Left lobe of liver (tissue), 2 donors: ENCODE measurements around the gene MID2. TPM values are rescaled to one million over a fixed set of nuclear protein-coding genes. Genes with fewer than 3 reads are reported as not detected.
"Not testable (repeated sequence)": the region's sequence is repeated elsewhere in the genome, so short reads cannot be mapped to it uniquely, and the experiment has no call there.

Experiments used
- ATAC-seq: fragments of 200-7000 bp; cut with Tn5 transposase; one replicate; pipeline ENCODE4 v1.9.1; 2020; ENCODE audit warnings: mild to moderate bottlenecking, moderate library complexity
- DNase-seq: peaks from one replicate; pipeline ENCODE4 v3.0.0-alpha.2; 2020; ENCODE audit warnings: low spot score
- total RNA-seq: library from RNA; stranded (reverse); gene quantifications from one replicate; pipeline ENCODE4 v1.2.1, GENCODE V29; 2021
- donor health status: DM: no; HTN: no; CAD: no; lungs with moderate emphysema.
- donor health status: DM: no; HTN: yes; CAD: no.

MID2 gene
- total RNA-seq, 1 donor from 2014 or later: 4.8 TPM

DNA sequence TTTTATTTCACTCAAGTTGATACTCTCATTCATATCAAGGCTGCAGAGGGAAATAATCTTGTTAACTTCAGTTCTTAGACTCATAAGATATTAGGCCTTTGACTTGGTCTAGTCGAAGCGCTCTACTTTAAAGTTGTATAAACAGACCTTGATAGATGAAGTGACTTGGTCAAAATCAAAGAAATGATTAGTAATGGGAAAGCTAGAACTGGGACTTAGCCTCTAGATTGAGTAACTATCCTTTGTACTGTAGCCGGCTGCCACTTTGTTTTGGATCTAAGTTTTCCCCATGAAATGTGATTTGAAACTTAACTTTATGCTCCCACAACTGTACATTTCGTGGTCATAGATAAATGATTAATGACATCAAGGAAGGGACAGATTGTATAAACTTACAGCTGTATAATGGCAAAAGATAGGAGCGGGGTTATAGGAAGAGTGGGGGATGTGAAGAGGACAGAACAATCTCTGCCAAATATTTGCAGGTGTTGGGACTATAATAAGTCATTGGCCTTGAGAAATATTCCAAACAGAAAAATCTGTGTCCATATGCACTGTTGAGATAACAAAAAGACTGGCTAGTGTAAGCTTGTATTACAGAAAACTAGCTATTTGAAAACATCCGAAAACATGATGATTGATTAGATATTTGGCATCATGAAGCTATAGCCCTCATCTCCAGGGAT is 17.2 kb downstream of the MID2 start:
- ATAC-seq: no peak
- DNase-seq: no peak

DNA sequence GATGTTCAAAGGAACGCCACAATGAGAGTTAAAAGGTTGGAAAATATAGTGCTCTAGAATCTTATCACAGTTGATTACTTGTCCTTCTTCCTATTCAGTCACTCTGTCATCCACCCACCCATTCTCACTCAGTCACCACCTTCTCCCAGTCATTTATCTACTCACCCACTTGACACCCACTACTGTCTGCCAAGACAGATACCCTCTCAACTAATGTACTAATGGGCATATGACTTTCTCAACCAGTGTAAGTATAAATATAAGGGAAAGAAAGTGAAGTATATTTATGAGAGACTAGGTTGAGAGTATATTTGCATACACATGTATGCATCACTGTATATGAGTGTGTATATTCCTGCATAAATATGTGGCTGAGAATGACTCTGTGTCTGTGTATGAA is 20.0 kb downstream of the MID2 start:
- DNase-seq (no peak), ATAC-seq (no peak)

DNA sequence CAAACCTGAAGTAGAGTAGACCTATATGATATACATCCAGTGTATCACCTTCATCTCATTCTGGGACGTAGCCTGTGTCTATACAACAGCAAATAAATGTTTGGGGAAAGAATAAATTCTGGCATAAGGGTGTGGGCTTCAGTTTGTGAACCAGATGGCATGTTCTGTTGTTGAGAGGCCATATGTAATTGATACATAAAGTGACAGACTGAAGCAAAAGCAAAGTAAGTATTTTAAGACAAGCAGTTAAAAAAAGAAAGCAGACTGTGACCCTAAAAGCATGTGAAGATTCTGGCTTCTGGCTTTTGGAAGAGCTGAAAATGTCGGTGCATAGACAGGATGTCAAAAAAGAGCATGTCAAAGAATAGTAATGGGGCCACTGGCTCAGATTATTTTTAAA is 22.9 kb downstream of the MID2 start:
- no peak for ATAC-seq

DNA sequence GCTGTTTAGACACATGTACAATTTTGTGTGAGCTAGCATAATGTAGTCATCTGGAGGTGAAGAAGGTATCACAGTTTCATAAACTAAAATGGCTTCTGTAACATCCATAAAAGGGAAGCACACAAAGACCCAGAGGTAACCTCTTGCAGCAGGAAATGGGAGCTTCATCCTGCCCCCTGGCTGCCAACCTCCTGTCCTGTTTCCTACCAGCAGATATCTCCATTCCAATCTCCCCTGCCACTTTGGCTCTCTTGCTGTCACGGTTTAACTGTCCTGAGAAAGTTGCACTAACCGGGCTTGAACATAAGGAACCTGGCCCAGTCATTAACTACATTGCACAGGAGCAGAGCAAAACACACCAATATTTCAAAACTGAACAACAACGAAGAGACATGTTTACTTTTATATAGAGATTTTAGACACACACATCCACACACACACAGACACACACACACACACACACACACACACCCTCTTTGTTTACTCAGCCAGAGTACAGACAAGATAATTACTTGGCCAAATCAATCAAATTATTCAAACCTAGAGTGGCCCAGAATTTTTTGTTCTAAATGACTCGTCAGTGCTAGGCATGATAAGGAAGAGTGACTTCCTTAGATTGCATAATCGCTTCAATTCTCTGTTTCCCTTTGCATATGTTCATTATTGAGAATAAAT is 24.2 kb downstream of the MID2 start:
- DNase-seq (no peak), ATAC-seq (peak; percentile 38)

More for the DNA sequence above, 22.9 kb downstream of the MID2 start:
- no peak for DNase-seq

DNA sequence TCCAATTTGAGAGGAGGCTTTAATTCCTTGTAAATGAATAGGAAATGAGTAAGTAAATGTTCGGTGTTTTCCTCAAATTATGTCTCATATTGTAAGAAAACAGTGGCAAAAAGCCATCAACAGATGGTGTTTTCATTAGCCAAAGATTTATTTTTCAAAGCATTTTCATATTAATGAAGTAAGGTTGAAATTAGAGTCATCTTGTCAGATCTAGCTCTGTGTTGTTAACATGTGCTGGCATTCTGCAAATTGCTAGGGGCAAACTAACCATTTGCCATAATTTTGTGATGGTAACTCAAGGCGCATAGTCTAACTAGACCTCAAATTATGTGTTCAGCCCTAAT is 24.7 kb downstream of the MID2 start:
- ATAC-seq: no peak
- DNase-seq: no peak

DNA sequence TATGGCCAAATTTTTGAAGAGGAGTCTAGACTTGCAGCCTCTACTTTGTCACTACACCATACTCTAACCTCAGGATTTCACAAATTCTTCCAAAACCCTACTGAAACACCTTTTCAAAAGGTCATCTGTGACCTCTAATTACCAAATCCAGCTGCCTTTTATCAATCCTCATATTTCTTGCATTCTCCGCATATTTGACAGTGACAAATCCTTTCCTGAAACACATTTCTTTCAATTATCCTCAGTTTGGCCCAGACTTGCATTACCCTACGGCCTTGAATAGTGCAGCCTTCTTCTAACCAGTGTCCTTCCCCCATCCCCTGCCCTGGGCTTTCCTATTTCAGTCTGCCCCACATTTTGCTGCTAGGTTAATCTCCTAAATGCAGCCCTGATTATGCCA is 25.5 kb downstream of the MID2 start:
- no peak for ATAC-seq
- no peak for DNase-seq

DNA sequence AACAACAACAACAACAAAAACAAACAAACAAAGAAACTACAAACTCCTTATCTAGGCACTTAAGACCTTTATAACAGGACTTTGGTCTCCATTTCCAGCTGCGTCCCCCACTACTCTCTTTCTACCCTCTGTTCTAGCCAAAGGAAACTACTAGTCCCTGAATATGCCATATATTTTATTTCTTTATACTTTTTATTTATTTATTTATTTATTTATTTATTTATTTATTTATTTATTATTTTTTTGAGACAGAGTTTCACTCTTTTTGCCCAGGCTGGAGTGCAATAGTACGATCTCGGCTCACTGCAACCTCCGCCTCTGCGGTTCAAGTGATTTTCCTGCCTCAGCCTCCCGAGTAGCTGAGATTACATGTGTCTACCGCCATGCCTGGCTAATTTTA is 26.0 kb downstream of the MID2 start:
- ATAC-seq, DNase-seq: not testable (repeated sequence)

DNA sequence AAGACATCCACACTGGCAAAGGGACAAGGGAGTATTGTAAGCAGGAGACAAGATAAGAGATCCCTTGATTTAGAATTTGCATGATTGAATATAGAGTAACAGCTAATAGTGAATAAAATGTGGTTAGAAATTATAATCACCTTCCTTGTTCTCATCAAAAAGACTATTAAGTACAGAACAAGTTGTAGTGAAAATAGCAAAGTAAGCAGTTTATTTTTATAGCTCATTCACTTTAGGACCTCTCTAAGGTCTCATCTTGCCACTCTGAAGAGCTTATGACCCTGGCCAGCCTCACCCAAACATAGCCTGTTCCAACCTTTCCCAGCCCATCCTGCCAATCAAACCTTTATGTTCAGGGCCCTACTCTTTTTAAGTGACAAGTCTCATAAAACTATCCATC is 30.6 kb downstream of the MID2 start:
- ATAC-seq (no peak), DNase-seq (no peak)

DNA sequence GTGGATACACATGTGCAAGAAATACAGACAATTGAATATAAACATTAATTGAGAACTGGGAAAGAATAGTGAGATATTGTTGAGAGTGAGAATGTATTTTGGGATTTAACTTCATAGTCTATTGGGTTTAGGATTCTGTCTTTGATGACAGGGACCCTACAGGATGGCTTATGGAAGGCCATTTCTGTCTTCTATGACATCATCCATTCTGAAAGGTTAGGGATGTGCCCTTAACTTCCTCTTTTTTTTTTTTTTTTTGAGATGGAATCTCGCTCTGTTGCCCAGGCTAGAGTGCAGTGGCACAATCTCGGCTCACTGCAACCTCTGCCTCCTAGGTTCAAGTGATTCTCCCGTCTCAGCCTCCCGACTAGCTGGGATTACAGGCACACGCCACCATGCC is 31.4 kb downstream of the MID2 start:
- not testable (repeated sequence) for ATAC-seq, DNase-seq

DNA sequence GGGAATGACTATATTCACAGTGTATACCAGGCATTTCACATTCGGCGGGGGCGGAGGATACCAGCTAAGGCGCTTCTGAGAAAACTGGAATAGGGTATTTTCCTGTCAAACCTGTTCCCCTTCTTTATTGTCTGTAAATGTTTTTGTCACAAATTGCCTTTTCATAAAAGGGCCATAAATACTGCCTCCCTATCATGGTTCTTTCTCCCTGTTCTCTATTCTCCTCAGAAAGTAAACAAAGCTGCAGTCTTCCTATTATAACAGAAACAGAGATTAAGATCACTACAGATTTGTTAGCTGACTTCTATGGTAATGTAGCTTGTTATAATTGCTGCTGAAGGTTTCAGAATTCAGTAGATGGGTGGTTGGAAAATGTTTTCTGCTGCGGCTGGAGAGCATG is 32.2 kb downstream of the MID2 start:
- ATAC-seq (no peak), DNase-seq (no peak)

DNA sequence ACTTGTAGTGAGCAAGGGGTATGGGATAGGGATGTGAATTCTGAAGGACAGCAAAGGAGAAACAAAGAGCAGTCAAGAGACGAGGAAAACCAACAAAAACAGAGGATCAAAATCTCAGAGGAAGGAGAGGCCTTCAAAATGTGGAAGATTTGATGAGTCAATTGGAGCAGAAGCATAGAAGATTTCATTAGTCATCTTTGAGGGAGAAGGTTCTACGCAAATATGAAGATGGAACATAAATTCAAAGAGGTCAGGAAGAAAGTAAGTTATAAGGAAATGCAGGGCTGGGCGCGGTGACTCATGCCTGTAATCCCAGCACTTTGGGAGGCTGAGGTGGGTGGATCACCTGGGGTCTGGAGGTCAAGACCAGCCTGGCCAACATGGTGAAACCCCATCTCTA is 35.4 kb downstream of the MID2 start:
- no peak for ATAC-seq
- DNase-seq: no peak

DNA sequence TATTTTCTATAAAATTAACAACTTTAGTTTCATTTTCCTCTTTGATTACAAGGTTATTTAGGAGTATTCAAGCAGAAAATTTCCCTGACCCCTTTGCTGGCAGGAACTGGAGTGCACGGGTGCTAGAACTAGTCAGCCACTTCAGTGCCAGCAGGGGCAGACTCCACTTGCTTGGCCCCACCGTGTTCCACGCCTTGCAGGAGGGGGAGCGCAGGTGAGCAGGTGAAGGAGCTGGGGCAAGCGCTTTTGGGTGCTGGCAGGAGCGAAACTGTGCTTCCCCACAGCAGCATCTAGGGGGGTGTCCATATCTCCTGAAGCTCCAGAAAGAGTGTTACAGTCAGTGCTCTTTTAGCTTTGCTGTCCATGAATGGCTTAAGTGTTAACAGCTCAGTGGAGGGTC is 45.5 kb downstream of the MID2 start:
- ATAC-seq: no peak
- no peak for DNase-seq

DNA sequence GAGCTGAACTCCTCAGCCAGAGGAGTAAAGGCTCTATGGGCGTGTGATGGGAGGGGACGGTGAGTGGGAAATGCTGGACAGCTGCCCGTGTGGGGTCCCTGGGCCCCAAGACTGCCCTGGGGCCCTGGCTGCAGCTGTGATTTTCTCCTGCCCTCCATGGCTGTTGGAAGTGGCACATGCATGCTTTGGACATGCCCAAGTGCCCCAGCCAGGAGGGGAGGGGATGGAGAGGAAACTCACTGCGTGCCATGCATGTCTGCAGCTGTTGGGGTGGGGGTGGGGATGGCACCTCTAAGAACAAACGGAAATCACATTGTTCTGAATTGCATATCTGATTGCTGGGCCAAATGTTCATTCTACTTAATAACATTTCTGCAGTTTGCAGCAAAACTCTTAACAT is 52.4 kb downstream of the MID2 start:
- no peak for ATAC-seq
- DNase-seq: no peak

DNA sequence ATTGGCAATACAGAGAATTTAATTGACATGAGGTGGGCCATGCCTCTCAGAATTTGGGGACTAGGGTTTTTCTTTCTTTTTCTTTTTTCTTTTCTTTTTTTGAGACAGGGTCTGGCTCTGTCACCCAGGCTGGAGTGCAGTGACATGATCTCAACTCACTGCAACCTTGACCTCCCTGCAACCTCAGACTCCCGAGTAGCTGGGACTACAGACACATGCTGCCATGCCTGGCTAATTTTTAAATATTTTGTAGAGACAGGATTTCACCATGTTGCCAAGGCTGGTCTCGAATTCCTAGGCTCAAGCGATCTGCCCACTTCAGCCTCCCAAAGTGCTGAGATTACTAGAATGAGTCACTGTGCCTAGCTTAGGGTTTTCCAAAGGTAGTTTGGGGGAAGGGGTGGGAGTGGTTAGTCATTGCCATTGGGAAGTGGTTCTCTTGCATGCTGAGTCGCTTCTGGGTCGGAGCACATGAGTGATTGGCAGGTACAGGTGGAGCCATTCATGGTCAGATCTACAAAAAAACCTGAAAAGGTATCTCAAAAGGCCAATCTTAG is 54.5 kb downstream of the MID2 start:
- ATAC-seq (peak; percentile 48), DNase-seq (no peak)

DNA sequence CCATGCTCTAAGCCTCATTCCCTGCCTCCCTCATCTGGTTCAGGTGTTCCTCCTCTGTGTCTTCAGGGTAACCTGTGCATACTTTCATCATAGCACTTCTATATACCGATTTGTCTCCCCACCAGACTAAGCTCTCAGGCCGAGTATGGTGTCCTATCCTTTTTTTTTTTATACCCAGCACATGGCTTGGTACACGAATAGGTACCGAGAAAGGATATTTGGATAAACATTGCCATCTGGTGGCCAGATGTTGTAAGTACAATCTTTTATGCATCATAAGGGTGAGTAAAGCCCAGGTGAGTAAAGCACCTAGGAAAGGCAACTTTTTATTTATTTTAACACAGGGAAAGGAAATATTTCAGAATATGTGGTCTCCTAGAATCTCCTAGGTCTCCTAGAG is 68.4 kb downstream of the MID2 start:
- DNase-seq (no peak), ATAC-seq (peak; percentile 78)

DNA sequence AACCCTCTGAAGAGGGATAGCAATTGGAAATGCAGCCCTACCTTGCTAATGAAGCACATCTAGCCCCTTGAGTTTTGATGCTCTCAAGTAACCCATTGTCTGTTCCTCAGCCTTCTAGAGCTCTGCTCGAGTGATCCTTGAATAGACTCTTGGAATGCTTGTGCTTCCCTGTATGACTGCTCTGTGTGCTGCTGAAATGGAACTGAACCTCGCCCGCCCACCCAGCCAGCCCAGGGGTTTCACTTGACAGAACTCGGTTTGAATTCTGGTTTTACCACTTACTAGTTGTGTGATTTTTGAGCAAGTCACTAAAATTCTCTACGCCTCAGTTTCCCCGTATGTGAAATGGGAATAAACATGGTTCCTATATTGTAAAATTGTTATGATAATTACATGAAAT is 77.1 kb downstream of the MID2 start:
- DNase-seq (no peak), ATAC-seq (no peak)

DNA sequence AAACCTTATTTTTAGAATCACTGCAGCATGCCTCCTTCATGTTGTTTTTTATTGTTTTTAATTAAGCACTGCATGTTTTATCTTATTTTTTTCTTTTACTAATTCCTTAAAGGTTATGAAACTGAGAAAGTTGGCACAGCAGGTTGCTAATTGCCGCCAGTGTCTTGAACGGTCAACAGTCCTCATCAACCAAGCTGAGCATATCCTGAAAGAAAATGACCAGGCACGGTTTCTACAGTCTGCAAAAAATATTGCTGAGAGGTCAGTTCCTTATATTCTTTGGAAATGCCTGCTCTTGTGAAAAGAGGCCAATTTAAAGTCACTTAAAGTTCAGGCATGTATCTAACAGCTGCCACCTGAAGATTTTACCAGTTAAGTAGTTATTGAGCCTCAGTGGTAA is 79.7 kb downstream of the MID2 start:
- no peak for ATAC-seq

DNA sequence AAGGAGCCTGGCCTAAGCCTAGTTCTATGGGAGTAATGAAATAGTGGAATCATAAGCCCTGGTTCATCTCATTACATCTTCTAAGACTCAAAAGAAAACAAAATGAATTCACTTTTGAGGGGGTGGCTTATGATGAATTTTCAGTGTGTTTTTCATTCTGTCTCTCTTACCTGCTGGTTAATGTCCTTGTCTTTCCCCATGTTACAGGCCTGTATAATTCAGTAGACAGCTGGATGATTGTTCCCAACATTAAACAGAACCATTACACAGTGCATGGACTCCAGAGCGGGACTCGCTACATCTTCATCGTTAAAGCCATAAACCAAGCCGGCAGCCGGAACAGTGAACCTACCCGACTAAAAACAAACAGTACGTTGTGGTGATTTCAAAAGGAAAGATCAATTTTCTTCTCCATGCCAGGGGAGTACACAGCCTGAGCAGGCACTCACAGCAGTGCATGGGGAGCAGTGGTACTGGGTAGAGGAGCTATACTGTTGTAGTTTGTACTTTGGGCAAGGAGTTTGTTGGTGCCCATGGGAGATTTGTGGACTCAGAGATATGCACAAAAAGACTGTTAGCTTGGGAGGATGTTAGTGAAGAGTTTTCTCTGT is 98.6 kb downstream of the MID2 start:
- ATAC-seq (peak; percentile 99), DNase-seq (peak; percentile 49)

More for the DNA sequence above, 79.7 kb downstream of the MID2 start:
- DNase-seq: no peak

DNA sequence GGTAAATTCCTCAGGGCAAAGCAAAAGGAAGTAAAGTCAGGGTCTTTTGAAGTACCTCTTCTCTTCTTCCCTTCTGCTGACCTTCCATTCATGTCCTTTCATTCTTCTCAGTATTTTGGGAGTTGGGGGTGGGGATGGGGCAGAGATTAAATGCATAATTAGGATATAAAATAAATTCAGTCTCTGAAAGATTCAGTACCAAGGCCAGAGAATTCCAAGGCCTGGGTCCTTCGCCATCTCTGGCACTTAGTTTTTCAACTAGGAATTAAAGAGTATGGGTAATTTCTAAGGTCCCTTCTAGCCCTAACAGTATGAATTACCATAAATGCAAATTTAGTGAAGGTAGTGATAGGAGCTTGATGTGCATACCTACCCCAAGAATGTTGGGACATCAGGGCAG is 108.6 kb downstream of the MID2 start:
- ATAC-seq: no peak
- no peak for DNase-seq

DNA sequence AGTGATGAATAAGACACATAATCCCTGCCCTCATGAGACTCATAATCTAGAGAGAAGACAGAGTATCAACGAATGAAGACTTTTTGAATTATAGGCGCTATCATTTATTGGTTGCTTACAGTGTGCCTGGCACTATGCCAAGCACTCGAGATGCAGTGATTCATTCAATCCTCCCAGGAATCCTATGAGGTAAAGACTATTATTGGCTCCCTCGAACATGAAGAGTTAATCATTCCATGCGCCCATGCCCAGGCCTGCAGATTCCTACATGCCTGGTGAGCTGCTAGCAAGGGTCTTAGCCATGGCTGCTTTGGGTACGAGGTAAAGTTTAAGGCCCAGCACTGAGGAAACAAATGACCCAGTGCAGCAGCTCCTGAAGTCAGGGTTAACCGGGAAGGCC is 109.5 kb downstream of the MID2 start:
- ATAC-seq (no peak), DNase-seq (no peak)

DNA sequence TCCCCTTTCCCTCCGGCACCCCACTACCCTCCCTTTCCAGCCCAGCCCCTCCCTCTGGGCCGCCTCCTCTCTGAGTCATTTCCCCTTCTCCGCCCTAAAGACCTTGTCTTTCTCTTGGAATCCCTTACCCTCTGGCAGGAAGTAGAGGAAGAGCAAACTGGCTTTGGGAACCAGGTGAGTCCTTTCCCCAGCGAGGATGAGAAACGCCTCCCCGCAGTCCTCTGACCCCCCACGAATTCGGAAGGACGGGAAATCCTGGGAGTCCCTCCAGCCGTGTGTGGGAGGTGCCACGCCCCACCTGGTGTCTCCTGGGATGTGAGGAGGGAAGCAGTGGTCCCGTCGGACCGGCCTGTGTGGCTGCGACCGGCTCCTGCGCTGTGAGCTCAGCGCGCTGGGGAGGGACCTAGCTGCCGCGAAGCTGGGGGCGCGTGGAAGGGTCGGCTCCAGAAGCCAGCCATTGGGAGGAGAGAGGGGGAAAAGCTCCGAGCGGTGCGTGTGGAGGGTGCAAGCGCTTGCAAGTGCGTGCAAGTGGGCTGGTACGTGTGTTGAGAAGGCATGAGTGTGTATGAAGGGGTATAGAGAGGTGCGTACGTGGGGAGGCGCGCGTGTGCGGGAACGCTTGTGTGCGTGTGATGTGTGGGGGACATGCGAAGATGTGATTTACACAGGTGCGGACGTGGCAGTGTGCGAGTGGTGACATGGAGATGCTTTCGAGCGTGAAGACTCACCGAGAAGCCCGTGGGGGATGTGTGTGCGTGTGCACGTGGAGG is 110.2 kb downstream of the MID2 start:
- DNase-seq (no peak), ATAC-seq (no peak)

DNA sequence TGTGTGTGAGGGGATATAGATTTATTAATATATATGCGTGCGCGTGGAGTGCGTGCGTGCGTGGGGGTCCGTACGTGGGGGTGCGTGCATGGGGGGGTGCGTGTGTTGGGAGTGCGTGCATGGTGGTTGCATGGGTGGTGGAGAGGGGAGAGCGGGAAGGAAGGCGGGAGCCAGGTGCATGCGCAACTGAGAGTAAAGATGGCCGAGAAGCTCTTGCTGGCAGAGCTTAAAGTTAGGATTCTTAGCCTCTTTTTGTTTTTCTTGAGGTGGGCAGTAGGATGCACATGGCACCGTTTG is 110.7 kb downstream of the MID2 start:
- DNase-seq (no peak), ATAC-seq (no peak)
